HG03469 (cell line): ENCODE results near the gene FGD3.

Experiments
- ATAC-seq: cut with Tn5 transposase; IDR thresholded peaks from one replicate; pipeline ENCODE4 v1.9.1; 2021; ENCODE audit warnings: mild to moderate bottlenecking, moderate library complexity, moderate number of reproducible peaks; ENCODE audit not compliant: unreplicated experiment

FGD3 gene

DNA sequence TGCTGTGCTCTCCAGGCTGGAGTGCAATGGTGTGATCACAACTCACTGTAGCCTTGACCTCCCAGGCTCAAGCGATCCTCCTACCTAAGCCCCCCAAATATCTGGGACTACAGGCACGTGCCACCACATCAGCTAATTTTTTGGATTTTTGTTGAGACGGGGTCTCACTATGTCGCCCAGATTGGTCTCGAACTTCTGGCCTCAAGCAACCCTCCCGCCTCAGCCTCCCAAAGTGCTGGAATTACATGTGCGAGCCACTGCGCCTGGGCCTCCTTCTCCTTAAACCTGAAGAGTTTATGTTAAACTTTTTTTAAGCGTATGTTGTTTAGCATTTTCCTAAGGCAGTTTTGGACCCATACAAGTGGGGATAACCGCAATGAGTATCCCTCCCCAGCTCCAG is 80.4 kb downstream of the FGD3 start:
- ATAC-seq = no peak

DNA sequence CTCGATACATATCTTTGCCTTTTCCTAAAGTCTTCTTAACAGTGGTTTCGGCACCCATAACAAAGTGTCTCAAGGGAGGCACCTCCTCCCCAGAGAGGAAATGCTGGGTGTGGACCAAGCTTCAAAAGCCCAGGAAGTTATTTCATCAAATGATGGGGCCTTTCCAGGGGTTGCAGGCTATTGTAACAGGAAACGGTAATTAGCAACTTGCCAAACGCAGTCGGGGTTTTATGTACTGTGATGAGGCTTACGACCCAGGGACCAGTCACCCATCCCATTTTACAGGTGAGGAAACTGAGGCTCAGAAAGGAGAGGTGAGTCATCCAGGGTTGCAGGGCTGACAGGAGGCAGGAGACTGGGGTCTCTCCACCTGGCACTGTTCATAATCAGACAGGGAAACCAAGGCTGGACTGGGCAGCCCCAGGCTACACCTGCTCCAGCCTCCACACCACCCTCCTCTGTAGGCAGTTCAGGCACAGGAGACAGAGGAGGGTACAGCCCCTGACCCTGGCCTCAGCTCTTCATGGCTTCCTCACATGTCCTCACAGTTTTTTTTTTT is 81.2 kb downstream of the FGD3 start:
- no peak for ATAC-seq

DNA sequence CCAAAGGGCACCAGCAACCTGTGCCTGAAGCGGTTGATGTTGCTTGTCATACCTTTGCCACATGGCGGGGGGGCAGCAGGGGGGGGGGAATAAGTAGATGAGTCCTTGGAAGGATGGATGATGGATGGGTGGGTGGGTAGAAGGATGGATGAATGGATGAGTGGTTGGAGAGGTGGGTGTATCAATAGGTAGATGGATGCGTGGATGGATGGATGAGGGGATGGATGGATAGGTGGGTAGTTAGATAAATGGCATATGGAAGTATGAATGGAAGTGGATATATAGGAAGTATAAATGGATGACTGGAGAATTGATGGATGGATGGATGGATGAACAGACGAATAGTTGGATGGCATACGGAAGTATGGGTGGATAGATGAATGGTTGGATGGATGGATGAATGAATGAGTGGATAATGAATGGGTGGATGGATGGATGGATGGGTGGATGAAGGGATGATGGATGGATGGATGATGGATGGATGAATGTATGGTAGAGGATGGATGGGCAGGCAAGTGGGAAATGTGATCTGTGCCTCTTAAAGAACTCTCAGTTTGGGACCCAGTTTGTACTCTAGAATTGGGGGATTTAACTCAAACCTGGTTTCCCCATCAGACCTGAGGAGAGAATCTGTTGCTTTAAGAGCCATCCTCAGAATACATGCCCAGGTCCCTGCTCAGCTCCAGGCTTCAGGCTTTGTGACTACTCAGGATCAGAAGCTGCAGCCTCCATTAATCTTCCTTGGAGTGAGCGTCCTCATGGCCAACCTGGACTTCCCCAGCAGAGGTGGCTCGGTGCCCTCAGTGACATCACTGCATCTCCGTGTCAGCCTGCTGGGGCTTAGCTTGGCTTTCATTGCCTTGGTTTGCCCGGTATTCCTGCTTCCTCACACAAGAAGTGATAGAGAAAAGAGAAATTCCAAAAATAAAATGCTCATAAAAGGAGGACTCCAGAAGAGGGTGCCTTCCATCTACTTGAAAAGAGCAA is 83.6 kb downstream of the FGD3 start:
- ATAC-seq = no peak

DNA sequence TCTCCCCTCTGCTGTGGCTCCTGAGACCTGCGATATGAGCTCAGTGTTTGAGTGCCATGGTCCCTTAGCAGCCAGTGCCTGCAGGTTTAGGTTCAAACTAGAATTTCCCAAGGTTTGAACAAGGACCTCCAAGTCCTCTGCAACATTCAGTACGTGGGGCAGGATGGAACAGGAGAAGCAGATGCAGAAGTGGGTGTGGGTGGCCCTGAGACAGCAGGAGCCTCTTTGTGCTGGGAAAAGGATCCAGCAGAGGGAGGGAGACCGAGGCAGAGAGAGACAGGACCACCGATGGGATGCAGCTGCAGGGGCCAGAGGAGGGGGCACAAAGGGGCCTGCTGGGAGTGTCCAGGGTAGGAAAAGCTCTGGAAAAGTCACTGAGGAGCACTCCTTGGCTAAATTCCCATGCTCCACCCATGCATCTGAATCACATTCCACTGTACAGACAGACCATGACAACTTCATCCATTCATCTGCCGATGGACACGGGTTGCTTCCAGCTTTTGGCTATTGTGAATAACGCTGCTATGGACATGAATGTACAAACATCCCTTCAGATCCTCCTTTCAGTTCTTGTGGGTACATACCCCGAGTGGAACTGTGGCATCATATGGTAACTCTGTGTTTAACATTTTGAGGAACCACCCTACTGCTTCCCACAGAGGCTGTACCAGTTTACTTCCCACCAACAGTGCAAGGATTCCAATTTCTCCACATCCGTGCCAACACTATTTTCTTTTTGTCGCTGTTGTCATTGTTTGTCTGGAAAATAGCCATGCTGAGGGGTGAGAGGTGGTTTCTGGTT is 84.5 kb downstream of the FGD3 start:
- no peak for ATAC-seq

DNA sequence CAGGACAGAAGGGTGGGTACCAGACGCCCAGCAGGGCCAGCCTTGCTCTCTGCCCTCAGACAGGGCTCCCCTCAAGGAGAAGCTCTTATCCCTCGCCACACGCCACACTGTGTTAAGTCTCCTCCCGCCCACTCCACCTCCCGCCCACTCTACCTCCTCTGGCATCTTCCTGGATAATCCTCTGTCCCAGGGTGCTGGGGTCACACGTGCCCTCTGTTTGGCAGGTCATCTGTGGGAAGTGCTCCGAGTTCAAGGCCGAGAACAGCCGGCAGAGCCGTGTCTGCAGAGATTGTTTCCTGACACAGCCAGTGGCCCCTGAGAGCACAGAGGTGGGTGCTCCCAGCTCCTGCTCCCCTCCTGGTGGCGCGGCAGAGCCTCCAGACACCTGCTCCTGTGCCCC is 85.2 kb downstream of the FGD3 start:
- no peak for ATAC-seq

DNA sequence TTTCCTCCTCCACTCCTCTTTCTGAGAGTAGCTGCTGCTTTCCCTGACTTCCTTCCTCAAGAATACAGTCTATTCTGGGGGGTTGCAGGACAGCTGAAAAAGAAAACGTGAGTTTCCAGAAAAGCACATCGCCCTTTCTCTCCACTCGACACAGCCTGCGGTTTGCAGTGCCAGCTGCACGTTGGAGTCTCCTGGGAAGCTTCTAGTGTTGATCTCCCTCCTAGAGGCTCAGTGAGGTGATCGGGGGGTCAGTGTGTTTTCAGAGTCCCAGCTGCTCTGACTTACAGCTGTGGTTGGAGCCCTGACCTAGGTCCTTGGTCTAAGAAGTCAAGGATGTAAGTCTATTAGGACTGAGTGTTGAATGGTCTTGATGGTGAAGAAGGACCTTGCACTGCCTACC is 86.2 kb downstream of the FGD3 start:
- ATAC-seq = no peak

DNA sequence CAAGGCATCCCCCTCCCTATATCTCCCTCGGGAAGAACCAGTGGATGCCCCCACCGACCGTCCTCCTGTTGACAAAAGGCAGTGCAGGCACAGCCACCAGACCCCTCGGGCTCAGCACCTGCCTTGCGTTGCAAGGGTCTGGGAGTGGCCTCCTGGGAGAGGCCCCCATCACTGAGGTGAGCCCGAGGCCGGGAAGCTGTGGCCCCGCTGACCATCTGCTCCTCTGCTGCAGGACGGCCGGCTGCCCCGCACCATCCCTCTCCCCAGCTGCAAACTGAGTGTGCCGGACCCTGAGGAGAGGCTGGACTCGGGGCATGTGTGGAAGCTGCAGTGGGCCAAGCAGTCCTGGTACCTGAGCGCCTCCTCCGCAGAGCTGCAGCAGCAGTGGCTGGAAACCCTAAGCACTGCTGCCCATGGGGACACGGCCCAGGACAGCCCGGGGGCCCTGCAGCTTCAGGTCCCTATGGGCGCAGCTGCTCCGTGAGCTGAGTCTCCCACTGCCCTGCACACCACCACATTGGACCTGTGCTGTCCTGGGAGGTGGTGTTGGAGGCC is 87.9 kb downstream of the FGD3 start:
- ATAC-seq = no peak

DNA sequence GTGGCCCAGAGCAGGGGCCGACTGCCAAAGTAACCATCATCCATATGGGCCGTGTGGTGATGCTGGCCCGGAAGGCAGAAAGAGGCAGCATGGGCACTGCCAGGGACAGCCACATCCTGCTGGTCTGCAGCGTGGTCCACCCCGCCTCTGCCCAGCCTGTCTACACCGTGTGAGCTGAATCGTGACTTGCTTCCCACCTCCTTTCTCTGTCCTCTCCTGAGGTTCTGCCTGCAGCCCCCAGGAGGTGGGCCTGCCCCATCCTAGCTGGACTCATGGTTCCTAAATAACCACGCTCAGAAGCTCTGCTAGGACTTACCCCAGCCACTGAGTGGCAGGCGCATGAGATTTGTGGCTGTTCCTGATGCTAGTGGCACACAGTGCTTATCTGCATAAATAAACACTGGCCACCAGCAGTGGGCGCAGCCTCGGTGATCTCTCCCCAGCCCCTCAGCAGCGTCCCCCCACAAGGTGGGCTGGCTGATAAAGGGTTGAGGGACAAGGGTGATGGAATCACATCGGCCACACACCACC is 88.6 kb downstream of the FGD3 start:
- no peak for ATAC-seq

DNA sequence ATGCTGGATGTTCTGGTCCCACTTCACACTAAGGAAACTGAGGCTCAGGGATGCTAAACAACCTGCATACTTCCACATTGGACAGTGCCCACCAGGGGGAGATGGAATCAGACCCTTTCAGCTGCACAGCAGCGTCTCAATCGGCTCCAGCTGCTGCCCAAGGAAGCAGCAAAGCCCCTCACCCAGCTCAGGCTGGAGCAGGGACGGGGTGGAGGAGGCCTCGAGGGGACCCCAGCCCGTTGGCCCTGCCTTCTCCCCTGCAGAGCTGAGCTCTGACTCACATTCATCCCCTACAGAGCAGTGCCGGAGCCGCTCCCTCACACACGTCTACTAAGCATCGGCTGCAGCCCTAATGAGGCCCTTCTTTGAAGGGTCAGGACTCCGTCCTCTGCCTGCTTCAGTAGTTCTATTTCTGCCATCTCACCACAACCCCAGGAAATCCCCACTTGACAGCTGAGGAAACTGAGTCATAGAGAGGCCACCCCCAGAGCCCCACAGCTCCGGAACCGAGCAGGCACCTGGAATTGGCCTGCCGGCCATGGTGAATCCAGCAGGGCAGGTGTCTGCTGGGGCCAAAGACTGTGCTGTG is 89.7 kb downstream of the FGD3 start:
- no peak for ATAC-seq

DNA sequence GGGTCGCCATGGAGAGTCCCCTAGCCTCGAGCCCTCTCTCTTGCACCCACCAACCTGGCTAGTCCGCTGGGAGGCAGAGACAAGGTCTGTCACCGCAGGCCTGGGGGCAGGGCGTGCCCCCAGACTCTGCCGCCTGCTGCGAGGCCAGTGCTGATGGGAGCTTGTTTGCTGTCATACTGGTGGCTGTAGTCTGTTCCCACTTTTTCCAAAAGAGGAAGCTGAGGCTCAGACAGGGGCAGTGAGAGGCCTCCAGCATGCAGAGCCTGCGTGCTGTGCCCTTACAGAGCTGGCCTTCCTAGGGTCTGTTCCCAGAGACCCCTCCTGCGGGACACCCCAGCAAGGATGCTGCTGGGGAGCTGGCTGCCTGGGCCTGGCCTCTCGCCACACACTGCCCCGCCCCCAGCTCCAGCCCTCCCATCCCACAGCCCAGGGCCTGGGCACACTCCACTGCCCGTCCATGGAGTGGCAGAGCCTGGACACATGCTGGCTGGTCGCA is 90.2 kb downstream of the FGD3 start:
- ATAC-seq = no peak

DNA sequence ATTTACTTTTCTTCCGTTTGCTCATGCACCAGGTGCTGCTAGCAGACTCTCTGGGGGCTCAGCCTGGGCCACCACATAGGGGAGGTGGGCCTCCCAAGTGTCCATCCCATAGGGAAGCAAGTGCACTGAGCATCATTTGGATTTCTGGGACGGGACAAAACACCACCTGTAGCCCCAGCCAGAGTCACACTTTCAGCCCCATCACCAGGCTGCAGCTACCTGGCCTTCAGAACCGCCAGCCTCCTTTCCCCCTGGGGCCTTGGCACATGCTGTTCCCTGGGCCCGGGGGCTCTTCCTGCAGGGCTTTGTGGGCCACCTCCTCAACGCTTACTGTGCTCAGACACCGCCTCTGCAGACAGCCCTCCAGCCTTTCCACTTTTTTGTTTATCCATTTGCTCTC is 91.6 kb downstream of the FGD3 start:
- ATAC-seq = no peak

DNA sequence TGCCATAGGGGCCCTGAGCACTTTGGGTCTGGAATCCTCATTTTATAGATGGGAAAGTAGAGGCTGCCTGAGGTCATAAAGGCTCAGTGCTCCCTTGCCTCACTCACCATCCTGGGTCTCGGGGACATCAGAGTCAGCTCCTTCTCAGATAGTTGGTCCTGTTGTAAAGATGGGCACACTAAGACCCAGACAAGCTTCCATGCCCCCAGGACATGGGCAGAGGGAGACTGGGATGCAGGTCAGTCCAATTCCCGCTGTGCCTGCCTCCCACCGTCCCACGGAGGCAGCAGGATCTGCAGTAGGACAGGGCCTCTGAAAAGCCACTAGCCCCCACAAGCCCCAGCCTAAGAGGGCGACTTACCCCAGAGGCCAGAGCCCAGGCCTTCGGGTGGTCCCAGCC is 92.1 kb downstream of the FGD3 start:
- ATAC-seq = no peak

DNA sequence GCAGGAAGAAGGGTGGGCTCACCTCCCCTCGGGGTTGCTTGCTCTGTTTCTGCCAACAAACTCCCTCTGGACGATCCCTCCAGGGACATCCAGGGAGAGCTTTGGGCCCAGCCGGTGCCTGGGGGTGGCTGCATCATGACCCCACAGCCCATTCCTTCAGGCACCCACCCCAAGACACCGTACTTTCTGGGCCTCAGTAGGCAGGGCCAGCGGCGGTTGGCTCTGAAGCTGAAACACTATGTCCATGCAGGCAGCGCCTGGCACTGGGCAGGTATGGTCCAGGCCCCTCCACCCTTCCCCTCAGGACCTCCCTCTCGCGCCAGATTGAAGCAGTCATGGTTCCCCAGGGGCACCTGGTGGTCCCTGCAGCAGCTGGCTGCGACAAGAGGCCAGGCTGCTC is 92.7 kb downstream of the FGD3 start:
- no peak for ATAC-seq

DNA sequence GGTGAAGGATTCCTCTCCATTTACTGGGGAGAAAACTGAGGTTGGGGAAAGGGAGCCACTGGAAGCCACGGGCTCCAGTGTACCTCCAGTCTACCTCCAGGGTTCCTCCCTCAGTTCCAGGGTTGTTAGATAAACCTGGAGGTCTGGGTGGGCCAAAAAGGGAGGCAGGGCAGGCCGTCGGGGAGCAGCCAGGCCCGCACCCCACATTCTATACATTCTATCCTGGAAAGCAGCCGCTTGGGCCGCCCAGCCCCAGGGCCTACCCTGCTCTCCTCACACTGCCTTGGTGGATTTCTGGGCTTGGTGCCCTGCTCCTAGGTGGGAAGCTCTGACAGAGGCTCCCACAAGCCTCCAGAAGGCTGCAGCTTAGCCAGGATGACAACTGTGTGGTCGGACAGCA is 93.1 kb downstream of the FGD3 start:
- no peak for ATAC-seq

DNA sequence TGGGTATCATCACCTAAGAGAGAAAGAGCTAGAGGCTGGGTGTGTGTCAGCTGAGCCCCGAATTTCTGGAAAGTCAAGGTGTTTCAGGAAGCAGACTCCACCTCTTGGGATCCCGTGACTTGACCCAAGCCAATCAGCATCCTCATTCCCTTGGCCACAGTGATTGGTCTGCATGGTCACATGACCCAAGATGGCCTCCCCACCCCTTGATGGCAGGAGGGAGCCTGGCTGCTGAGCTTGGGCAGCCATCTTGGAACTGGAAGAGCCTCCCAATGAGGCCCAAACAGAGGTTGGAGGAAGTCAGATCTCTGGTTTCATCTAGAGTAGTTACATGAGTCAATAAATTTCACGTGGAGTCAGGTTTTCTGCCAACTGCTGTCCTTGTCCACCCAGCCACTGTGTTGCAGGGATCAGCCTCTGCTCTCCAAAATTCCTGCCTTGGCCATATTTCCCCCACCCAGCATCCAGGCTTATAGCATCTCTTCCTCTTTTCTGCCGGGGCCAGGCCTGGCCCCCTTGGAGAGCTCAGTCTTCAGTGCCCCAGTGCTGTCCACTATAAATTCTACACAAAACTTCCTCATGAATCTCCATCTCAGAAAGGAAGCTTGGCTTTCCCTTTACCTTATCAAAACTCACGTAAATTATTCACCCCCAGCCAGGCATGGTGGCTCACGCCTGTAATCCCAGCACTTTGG is 93.9 kb downstream of the FGD3 start:
- ATAC-seq = no peak

DNA sequence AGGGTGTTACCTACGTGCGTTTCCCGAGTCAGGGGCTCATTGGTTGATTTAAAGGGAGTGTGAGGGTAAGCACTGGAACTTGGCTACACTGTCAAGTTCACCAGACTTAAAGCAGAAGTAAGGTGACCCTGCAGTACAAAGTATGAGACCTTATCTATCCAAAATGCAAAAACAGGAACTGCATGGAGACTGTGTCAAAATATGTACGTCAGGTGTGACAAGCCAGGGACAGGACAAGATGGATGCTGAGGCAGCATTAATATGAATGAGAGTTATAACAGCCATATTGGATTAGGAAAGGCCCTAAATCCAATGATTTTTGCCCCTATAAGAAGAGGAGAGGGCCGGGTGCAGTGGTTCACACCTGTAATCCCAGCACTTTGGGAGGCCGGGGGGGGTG is 95.8 kb downstream of the FGD3 start:
- ATAC-seq = no peak

DNA sequence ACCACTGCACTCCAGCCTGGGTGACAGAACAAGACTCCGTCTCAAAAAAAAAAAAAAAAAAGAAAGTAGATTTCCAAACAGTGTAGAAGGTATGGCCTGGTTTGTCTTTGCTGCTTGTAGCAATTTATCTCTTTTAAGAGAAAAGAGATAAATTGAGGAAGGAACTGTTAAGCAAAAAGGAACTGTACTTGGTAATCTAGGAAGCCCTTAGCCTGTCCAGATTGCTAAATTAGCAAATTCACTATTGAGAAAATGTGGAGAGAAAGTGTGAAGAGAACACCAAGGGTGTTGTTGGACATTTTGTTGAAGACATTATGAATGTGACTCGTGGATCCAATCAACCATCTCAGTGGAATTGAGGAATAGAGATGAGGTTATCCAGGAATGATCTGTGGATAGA is 98.2 kb downstream of the FGD3 start:
- ATAC-seq = no peak

DNA sequence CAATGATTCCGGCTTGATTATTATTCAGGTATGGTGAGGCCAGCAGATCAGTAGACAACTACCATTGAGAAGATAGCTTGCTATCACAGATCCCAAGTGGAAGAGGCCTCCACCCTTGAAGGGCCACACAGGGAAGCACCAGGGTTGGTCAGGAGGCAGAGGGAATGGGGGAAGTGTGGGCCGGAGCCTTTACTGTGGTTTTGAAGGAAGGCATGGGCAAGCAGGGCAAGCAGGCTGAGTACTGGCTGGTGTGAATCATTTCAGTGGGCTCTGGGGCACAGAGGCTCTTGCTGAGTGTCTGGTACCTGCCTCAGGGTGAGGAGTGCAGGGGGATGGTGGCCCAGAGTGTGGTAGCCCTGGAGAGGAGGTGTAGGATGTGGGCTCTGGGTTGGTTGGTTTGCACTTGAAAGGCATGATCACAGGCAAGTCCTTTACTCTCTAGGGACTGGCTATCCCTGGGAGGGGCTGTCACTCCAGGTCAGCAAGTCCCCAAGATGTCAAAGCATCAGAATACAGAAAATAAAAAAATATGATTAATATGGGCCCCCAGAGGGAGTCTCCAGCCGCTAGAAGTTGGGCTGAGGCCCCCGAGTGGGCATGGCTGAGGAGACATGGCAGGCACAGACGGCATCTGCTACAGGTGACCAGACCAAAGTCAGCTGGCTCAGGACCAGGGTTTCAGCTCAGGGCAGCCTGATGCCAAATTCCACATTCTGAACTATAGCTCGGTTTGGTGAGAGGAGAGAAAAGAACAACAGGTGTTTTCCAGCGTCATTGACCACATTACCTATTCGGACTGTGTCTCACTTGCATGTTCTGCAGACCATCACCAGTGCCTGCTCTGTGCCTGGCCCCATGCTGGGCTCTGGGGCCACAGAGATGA is 101.5 kb downstream of the FGD3 start:
- no peak for ATAC-seq

DNA sequence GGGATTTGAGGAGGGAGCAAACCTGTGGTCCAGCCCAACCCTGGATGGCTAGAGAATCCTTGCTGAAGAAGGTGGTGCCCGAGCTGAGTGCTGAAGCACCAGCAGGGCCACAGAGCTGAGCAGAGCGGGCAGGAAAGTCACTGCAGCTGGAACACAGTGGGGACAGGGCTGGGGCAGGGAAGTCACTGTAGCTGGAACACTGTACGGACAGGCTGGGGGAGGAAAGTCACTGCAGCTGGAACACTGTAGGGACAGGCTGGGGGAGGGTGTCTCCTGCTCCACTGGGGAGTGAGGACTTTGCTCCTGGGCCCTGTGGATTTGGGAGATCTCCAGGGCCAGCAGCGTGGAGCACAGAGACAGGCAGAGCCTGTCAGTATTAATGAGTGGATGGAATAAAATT is 102.2 kb downstream of the FGD3 start:
- no peak for ATAC-seq
